Keratinocyte (primary cell): ENCODE data around the gene HELLS. TPM values are rescaled to one million over a fixed set of nuclear protein-coding genes. Genes with fewer than 3 reads are reported as not detected.
"Not testable (repeated sequence)": the region's sequence is repeated elsewhere in the genome, so short reads cannot be mapped to it uniquely, and the experiment has no call there.

ENCODE experiments used
- DNase-seq: peaks from one replicate; pipeline ENCODE4 v3.0.0-alpha.2; 2011; ENCODE audit warnings: low read depth, missing footprints, low spot score
- FAIRE-seq: peaks from 2 replicates; lab custom pipeline; 2011; peaks lifted over from hg19 to GRCh38; lab: Jason Lieb, UNC
- H2AFZ ChIP-seq: 2 replicates; pipeline ENCODE4 v1.6.0; 2012; ENCODE audit warnings: low read length, control low read depth, inconsistent platforms; ENCODE audit not compliant: control insufficient read depth
- H3K27ac ChIP-seq: 2 replicates; pipeline ENCODE4 v1.5.1; 2011; ENCODE audit warnings: low read length; ENCODE audit not compliant: control insufficient read depth, insufficient read depth
- H3K27me3 ChIP-seq: 3 replicates; pipeline ENCODE4 v1.6.0; 2011; ENCODE audit warnings: low read length; ENCODE audit not compliant: control insufficient read depth, insufficient read depth; ENCODE audit errors: extremely low read depth
- H3K36me3 ChIP-seq, 2 experiments: 2 replicates in 1 of 2; 3 replicates in 1 of 2; pipeline ENCODE4 v1.5.1; 2011; ENCODE audit warnings: low read length in 2 of 2, mild to moderate bottlenecking in 1 of 2; ENCODE audit not compliant: control insufficient read depth in 2 of 2, insufficient read depth in 2 of 2; ENCODE audit errors: extremely low read depth in 1 of 2
- H3K4me1 ChIP-seq: 3 replicates; pipeline ENCODE4 v1.5.1; 2011; ENCODE audit warnings: low read length; ENCODE audit not compliant: control insufficient read depth, insufficient read depth; ENCODE audit errors: extremely low read depth
- H3K4me2 ChIP-seq: 3 replicates; pipeline ENCODE4 v1.6.0; 2011; ENCODE audit warnings: low read depth, low read length; ENCODE audit not compliant: control insufficient read depth, insufficient read depth; ENCODE audit errors: extremely low read depth
- H3K4me3 ChIP-seq, 3 experiments: fragments of 200-600 bp in 1 of 3; sonication (generic) in 1 of 3; 2 replicates in 2 of 3; 3 replicates in 1 of 3; pipeline ENCODE4 v1.5.1; 2011 to 2016; ENCODE audit warnings: low read length in 3 of 3, mild to moderate bottlenecking in 3 of 3, control low read depth in 2 of 3, inconsistent platforms in 1 of 3, low read depth in 1 of 3, mixed read lengths in 1 of 3, mixed run types in 1 of 3, moderate library complexity in 1 of 3; ENCODE audit not compliant: control insufficient read depth in 2 of 3, insufficient read depth in 2 of 3; ENCODE audit errors: extremely low read depth in 1 of 3
- H3K79me2 ChIP-seq: 2 replicates; pipeline ENCODE4 v1.6.0; 2012; ENCODE audit warnings: low read length; ENCODE audit not compliant: control insufficient read depth, insufficient read depth
- H3K9ac ChIP-seq: 3 replicates; pipeline ENCODE4 v1.6.0; 2011; ENCODE audit warnings: low read length; ENCODE audit not compliant: control insufficient read depth, insufficient read depth; ENCODE audit errors: extremely low read depth
- H3K9me1 ChIP-seq: 3 replicates; pipeline ENCODE4 v1.6.0; 2011; ENCODE audit warnings: low read length; ENCODE audit not compliant: control insufficient read depth, insufficient read depth; ENCODE audit errors: extremely low read depth
- H3K9me3 ChIP-seq: 2 replicates; pipeline ENCODE4 v1.5.1; 2012; ENCODE audit warnings: low read depth, low read length; ENCODE audit not compliant: control insufficient read depth
- H4K20me1 ChIP-seq: 3 replicates; pipeline ENCODE4 v1.6.0; 2011; ENCODE audit warnings: low read length; ENCODE audit not compliant: control insufficient read depth, insufficient read depth; ENCODE audit errors: extremely low read depth
- EZH2 ChIP-seq: IDR thresholded peaks from one replicate; pipeline ENCODE4 v1.6.1; 2012; ENCODE audit warnings: inconsistent platforms, mild to moderate bottlenecking, low read length, moderate library complexity
- dilution Hi-C: fragments of 300-500 bp; cut with MboI; formaldehyde crosslinking; loops from one replicate; pipeline ENCODE4 v1.7.0; 2020; ENCODE audit warnings: low sequenced_read_pairs; ENCODE audit not compliant: extremely low pct_ligation_motif_present
- polyA plus RNA-seq, 5 experiments: library from polyadenylated mRNA; depleted of rRNA in 3 of 5; stranded (reverse) in 3 of 5; stranded (forward) in 1 of 5; unstranded in 1 of 5; fragments of >200 nt; gene quantifications; 1 replicate in 1 of 5; 2 replicates in 3 of 5; 3 replicates in 1 of 5; pipeline versions ENCODE4 v1.2.1 to v1.2.3, GENCODE V29; 2011 to 2012; ENCODE audit warnings: missing spikeins in 2 of 5, low read depth in 1 of 5, low replicate concordance in 1 of 5
- TF ChIP-seq, protein P1 (sequence below), 3 experiments: IDR thresholded peaks in 1 of 3; conservative IDR thresholded peaks in 1 of 3; optimal IDR thresholded peaks in 1 of 3; 2 replicates in 2 of 3; 3 replicates in 1 of 3; pipeline versions ENCODE3 to v1.5.1; 2011; ENCODE audit warnings: low read length in 3 of 3, mild to moderate bottlenecking in 3 of 3, moderate library complexity in 2 of 3, control low read depth in 1 of 3, inconsistent platforms in 1 of 3; ENCODE audit not compliant: insufficient read depth in 2 of 3; ENCODE audit errors: extremely low read depth in 1 of 3

The HELLS gene
- polyA plus RNA-seq, 1 donor (not counting 4 experiments of a cell fraction or from before 2014, with no cell fraction given): 16.4 TPM

DNA sequence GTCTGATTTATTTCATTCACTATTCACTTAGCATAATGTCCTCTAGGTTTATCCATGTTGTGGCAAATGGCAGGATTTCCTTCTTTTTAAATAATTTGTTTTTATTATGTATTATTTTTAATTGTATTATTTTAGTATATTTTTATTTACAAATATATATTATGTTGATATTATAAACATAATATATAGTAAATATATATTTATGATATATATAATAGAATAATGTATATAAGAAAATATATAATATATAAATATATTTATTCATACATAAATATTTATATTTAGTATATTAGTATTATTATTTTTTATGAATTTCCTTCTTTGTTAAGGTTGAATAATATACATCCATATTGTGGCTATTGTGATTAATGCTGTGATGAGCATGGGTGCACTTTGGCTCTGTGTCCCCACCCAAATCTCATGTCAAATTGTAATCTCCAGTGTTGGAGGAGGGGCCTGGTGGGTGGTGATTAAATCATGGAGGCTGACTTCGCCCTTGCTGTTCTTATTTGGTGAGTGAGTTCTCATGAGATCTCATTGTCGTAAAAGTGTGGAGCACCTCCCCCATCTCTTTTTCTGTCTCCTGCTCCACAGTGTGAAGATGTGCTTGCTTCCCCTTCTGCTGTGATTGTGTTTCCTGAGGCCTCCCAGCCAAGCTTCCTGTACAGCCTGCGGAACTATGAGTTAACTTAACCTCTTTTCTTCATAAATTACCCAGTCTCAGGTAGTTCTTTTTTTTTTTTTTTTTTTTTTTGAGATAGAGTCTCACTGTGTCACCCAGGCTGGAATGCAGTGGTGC lies 85.7 kb downstream of the HELLS start:
- dilution Hi-C loops: loop anchor here (25.0 kb wide), 1 partner anchor 506 kb away; no protein-coding TSS in a partner anchor

DNA sequence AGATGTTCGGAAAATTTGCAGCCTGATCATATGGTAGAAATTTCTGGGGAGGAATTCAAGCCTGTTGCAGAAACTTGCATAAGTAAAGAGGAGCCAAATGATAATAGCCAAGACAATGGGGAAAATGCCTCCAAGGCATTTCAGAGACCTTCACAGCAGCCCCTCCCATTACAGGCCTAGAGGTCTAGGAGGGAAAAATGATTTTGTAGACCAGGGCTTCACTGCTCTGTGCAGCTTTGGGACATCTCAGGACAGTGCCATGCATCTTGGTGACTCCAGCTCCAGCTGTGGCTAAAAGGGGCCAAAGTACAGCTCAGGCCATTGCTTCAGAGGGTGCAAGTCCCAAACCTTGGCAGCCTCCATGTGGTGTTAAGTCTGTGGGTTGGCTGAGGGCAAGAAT lies 87.4 kb downstream of the HELLS start:
- Histone ChIP-seq H4K20me1 (no peaks in the 10 kb centered on the region), H3K4me1 (no peaks in the 10 kb centered on the region), H3K36me3 (no peaks in the 10 kb centered on the region), H3K27ac (no peak overlapping the region), H2AFZ (no peak overlapping the region), H3K79me2 (no peaks in the 10 kb centered on the region), H3K27me3 (no peaks in the 10 kb centered on the region), H3K9me3 (no peaks in the 10 kb centered on the region), H3K9me1 (no peaks in the 10 kb centered on the region), H3K9ac (no peak overlapping the region), H3K4me3 (no peak overlapping the region), H3K4me2 (no peak overlapping the region)
- dilution Hi-C loops: loop anchor here (25.0 kb wide), 1 partner anchor 504 kb away; no protein-coding TSS in a partner anchor
- FAIRE-seq (no peak), DNase-seq (no peak)
- TF ChIP-seq, protein P1, sequence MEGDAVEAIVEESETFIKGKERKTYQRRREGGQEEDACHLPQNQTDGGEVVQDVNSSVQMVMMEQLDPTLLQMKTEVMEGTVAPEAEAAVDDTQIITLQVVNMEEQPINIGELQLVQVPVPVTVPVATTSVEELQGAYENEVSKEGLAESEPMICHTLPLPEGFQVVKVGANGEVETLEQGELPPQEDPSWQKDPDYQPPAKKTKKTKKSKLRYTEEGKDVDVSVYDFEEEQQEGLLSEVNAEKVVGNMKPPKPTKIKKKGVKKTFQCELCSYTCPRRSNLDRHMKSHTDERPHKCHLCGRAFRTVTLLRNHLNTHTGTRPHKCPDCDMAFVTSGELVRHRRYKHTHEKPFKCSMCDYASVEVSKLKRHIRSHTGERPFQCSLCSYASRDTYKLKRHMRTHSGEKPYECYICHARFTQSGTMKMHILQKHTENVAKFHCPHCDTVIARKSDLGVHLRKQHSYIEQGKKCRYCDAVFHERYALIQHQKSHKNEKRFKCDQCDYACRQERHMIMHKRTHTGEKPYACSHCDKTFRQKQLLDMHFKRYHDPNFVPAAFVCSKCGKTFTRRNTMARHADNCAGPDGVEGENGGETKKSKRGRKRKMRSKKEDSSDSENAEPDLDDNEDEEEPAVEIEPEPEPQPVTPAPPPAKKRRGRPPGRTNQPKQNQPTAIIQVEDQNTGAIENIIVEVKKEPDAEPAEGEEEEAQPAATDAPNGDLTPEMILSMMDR (optimal IDR thresholded peaks at IDR 0.05 in 1 of 3, IDR thresholded peaks at IDR 0.05 in 1 of 3, conservative IDR thresholded peaks at IDR 0.05 in 1 of 3; ENCODE audit: extremely low read depth in 1 of 3, insufficient read depth in 2 of 3, low read length in 3 of 3): no peak
- no peak for TF ChIP-seq EZH2

More for the DNA sequence above, 85.7 kb downstream of the HELLS start:
- no peak for TF ChIP-seq EZH2
- TF ChIP-seq, protein P1 (optimal IDR thresholded peaks at IDR 0.05 in 1 of 3, IDR thresholded peaks at IDR 0.05 in 1 of 3, conservative IDR thresholded peaks at IDR 0.05 in 1 of 3; ENCODE audit: extremely low read depth in 1 of 3, insufficient read depth in 2 of 3, low read length in 3 of 3): no peak
- Histone ChIP-seq H3K27ac (no peak overlapping the region), H2AFZ (no peak overlapping the region), H3K4me2 (no peak overlapping the region), H3K79me2 (no peaks in the 10 kb centered on the region), H3K9me3 (no peaks in the 10 kb centered on the region), H3K9ac (no peak overlapping the region), H3K36me3 (no peaks in the 10 kb centered on the region), H3K27me3 (no peaks in the 10 kb centered on the region), H3K4me1 (peaks cover 5% of the 10 kb centered on the region), H3K4me3 (no peak overlapping the region), H3K9me1 (no peaks in the 10 kb centered on the region), H4K20me1 (no peaks in the 10 kb centered on the region)
- FAIRE-seq (no peak), DNase-seq (no peak)

GRCh38 chr10:94638097-94638496 lies 92.5 kb downstream of the HELLS start:
- H3K4me1 ChIP-seq, H3K36me3 ChIP-seq, H3K9me1 ChIP-seq, FAIRE-seq, H3K79me2 ChIP-seq, DNase-seq, H2AFZ ChIP-seq, H3K9me3 ChIP-seq, H3K4me3 ChIP-seq, H3K9ac ChIP-seq, H3K27ac ChIP-seq, H3K27me3 ChIP-seq, H4K20me1 ChIP-seq, H3K4me2 ChIP-seq: not testable (repeated sequence)
- dilution Hi-C loops: loop anchor here (25.0 kb wide), 1 partner anchor 499 kb away; no protein-coding TSS in a partner anchor
